NCI-H2107 treated with DMSO at 0.1 percent for 48 hours (cell line): ENCODE results near the gene MRM3.
"Not testable (repeated sequence)": the region's sequence is repeated elsewhere in the genome, so short reads cannot be mapped to it uniquely, and the experiment has no call there.

Source experiments
- DNase-seq: peaks from one replicate; lab custom pipeline; 2025; ENCODE audit not compliant: unreplicated experiment; lab: John Stamatoyannopoulos, UW

The MRM3 gene, protein sequence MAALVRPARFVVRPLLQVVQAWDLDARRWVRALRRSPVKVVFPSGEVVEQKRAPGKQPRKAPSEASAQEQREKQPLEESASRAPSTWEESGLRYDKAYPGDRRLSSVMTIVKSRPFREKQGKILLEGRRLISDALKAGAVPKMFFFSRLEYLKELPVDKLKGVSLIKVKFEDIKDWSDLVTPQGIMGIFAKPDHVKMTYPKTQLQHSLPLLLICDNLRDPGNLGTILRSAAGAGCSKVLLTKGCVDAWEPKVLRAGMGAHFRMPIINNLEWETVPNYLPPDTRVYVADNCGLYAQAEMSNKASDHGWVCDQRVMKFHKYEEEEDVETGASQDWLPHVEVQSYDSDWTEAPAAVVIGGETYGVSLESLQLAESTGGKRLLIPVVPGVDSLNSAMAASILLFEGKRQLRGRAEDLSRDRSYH

GRCh38 chr17:781805-782731 lies at the start of gene MRM3, which contains the start of gene GLOD4:
Gene MRM3, plus strand, starts transcription at chr17:782353. Its CDS starts 26 bp downstream, at chr17:782379.
Gene GLOD4, minus strand, starts transcription at chr17:782280. Its CDS starts 25 bp downstream, at chr17:782255.
- peak; percentile 39 for DNase-seq

DNA sequence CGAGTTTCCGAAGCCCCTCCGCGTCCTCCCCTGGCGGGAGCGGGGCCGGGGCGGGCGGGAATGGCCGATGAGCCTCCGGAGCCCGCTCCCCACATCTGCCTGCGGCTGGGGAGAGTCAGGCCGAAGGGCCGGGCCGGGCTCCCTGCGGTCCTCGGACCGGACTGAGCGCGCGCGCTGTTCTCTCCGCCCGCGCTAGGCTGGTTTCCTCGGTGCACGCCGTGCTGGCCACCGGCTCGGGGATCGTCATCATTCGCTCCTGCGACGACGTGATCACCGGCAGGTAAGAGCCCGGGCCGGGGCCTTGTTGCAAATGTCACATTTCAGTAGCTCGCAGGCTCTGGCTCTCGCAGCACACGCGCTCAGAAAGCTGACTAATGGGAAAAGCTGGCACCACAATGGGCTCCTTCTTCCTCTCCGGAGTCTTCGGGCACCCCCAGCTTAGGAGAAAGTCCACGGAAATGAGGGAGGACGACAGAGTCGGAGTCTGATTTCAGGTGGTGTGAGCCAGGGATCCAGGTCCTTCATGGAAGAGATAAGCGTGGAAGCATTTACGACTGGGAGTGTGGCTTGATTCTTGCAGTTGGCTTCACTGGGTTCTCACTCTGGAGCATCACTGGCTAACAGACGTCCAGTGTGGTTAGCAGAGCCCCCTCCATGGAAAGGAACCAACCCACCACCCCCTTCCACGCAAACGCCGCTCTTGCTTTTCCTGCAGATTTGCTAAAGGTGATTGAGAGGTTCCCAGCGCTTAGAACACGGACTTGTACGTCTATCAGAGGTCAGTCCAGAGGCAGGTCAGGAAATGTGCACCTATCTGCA lies 49.0 kb upstream of the MRM3 start:
- DNase-seq = no peak

DNA sequence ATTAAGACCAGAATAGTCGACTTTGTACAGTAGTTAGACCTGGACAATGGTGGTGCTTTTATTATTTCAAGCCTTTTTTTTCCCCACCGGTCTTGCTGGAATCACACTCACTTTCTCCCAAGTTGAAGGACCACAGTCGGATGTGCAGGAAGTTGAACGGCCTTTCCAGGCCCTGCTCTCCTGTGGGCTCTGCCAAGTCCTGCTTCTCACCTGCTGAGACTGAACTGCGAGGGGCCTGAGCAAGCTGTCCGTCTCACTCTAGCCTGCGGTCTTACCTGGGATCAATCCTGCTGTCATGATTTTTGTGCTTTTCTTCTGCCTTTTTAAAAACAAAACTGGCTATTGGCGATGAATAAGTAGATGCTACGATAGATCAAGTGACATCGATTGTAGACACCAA lies 48.4 kb upstream of the MRM3 start:
- no peak for DNase-seq

- no peak for DNase-seq
Observed at GRCh38 chr17:737561-738113, 44.5 kb upstream of the MRM3 start.

- DNase-seq = no peak
Observed at GRCh38 chr17:740240-741017, 41.7 kb upstream of the MRM3 start.

GRCh38 chr17:742147-742793 lies 39.9 kb upstream of the MRM3 start:
- DNase-seq = no peak

- DNase-seq = no peak
Observed at GRCh38 chr17:743139-743538, 39.0 kb upstream of the MRM3 start.

GRCh38 chr17:744937-745336 lies 37.2 kb upstream of the MRM3 start:
- DNase-seq = no peak

- no peak for DNase-seq
Observed at GRCh38 chr17:745406-745805, 36.7 kb upstream of the MRM3 start.

DNA sequence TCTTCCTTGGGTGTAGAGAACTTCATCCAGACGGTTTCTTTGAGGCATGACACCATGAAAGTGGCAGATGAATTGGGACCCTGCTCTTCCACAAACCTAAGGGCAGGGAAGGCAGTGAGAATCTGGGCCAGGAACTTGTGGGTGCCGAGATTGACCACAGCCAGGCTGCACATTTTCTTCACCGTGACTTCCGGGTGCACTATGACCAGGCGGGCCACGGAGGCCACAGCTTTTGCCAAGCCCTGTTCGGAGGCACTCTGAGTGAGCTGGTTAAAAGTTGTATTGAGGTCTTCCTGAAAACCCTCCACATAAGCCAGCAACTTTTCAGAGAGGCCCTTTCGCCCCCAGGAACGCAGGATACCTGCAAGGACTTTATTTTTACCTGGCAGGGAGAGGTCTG lies 36.0 kb upstream of the MRM3 start:
- no peak for DNase-seq

DNA sequence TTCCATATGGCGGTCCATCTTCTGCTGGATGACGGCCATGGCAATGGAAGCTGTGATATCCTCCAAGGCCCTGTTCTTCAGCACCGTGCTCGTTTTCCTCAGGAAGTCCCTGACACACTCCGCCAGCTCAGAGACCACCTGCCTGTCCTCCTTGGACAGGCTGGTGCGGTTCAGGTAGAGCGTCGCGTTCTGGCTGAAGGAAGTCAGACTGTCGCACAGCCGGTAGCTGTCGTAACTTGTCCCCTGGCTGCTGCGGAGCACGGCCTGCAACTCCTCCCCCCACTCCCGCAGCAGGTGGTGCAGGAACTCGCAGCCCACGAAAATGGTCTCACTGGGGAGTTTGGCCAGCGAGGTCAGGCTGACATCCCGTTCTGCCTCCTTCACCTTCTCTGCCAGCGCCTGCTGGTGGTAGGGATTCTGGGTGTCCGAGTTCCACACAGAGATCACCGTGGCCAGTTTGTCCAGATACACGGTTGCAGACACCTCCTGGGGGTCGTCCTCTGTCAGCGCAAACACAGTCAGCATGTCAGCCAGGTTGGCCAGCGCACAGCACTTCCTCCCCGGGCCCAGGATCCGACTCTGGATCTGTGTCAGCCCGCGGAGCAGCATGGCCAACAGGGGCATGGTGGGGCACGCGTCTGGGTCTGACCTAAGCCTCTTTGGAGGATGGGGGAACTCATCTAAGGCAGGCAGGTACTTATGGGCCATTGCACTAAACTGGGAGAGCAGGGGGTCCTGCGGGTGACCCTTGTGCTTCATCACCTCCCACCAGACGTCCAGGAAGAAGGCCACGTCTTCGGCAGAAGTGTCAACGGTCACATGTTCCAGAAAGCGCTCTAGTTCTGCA lies 35.1 kb upstream of the MRM3 start:
- no peak for DNase-seq

- not testable (repeated sequence) for DNase-seq
Observed at GRCh38 chr17:748604-749003, 33.5 kb upstream of the MRM3 start.

DNA sequence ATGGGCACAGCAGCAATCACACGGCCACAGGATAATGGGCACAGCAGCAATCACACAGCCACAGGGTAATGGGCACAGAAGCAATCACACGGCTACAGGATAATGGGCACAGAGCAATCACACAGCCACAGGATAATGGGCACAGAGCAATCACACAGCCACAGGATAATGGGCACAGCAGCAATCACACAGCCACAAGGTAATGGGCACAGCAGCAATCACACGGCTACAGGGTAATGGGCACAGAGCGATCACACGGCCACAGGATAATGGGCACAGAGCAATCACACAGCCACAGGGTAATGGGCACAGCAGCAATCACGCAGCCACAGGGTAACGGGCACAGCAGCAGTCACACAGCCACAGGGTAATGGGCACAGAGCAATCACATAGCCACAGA lies 32.8 kb upstream of the MRM3 start:
- DNase-seq = not testable (repeated sequence)

DNA sequence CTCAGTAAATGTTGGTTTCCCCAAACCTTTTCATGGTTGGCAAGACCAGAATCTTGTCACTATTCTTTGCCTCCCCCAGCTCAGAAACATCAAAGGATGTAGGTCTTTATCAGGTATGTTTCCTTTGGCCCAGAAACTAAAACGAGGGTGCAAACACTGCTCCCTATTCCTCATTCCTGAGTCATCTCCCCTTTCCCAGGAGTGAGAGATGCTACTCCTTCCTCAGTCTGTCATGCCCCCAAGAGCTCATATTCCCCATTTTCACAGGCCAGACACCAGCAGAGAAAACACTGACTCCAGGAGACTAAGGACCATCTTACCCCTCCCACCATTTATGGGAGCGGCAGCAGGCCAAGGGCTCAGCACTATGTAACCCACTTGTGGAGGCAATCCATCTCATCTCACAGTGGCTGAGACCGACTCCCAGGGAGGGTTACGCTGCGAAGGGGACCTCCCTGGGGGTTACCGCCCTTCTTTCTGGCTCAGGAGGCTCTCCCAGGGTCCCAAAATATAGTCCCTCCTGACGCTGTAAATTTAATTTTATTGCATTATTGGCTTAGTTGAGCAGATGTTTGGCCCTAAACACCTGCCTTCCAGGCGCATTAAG lies 31.6 kb upstream of the MRM3 start:
- no peak for DNase-seq

DNA sequence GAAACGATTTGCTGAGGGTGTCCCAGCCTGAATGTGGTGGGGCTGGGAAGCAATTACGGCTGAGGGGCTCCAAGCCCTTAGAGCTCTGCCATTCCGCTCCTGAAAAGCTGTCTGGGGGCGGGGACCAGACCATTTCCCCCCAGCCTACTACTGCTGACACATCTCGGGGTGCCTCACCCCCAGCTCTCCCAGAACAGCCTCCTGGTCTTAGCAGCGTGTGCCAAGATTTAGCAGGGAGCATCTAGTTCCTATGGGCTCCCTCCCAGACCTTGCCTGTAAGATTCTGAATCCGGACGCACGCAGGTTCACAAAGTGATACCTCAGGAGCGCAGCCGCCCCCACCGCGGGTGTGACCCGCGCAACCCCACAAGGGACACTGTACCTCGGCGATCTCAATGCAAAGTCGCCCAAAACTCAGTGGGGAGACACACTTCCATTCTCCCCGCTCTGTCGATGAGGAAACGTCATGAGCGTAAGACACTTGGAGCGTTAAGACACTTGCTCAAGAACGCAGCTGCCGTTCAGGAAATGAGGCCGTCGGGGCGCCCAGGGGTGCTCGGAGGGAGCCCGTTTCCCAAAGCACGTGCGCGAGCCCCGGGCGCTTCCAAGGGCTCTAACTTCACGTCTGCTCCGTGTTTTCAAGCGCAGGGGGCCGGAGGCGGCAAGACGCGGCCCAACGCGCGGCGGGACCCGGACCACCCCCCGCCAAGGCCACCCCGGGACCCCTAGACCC lies 30.7 kb upstream of the MRM3 start:
- no peak for DNase-seq

- DNase-seq = peak; percentile 41
Observed at GRCh38 chr17:752002-752619, 30.0 kb upstream of the MRM3 start, which contains the start of gene GEMIN4. Gene GEMIN4, minus strand, starts transcription at chr17:752264. Its CDS starts 122 bp downstream, at chr17:752142.
